Measurements from ENCODE around the gene PIP5KL1.
A peak's percentile ranks its signal among the peaks of the same experiment; 100 is the strongest.

PIP5KL1 gene

GRCh38 chr9:127968042-127968441 is 37.5 kb upstream of the PIP5KL1 start:
- DNase-seq (ENCODE audit: low read depth) = no peak

- no peak for DNase-seq (ENCODE audit: low read depth)
Observed at GRCh38 chr9:127967151-127967809, 36.7 kb upstream of the PIP5KL1 start.

- DNase-seq (ENCODE audit: low read depth) = no peak
Observed at GRCh38 chr9:127966416-127967150, 36.0 kb upstream of the PIP5KL1 start.

- no peak for DNase-seq (ENCODE audit: low read depth)
Observed at GRCh38 chr9:127965953-127966352, 35.4 kb upstream of the PIP5KL1 start.

GRCh38 chr9:127963359-127964064 is 32.9 kb upstream of the PIP5KL1 start:
- DNase-seq (ENCODE audit: low read depth) = no peak

DNA sequence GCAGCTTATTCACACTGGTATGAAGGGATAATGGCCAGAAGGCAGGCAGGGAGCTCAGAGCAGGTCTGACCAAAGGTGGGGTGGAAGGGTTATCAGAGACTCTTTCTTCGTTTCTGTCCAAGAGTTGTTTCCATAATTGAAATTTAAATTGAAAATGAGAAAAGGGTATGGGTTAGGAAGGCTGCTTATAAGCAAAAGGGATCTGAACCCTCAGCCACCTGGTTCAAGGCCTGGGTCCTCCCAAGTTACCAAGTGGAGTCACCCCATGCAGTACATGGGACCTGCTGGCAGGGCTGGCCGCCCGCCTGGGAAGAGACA is 32.4 kb upstream of the PIP5KL1 start:
- no peak for DNase-seq (ENCODE audit: low read depth)

DNA sequence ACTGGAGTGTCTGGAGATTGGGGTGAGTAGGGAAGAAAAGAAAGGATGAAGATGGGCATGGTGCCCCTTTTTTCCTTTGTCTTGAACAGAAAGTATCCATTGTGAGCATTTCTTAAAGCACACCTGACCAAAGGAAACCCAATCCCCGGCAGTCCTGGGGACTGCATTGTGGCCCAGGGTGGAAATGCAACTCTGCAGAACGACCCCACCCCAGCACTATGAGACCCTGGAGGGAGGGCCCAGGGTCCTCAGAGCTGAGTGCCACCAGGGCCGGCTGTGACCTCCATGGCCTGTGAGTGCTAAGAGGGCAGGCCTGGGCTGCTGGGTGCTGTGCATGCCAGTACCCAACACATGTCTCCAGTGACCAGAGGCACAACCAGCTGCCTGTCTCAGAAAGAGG is 31.7 kb upstream of the PIP5KL1 start:
- no peak for DNase-seq (ENCODE audit: low read depth)

- DNase-seq (ENCODE audit: low read depth) = no peak
Observed at GRCh38 chr9:127961613-127962155, 31.1 kb upstream of the PIP5KL1 start.

- DNase-seq (ENCODE audit: low read depth) = no peak
Observed at GRCh38 chr9:127961155-127961490, 30.5 kb upstream of the PIP5KL1 start.

- DNase-seq (ENCODE audit: low read depth) = no peak
Observed at GRCh38 chr9:127960410-127961154, 30.0 kb upstream of the PIP5KL1 start.

DNA sequence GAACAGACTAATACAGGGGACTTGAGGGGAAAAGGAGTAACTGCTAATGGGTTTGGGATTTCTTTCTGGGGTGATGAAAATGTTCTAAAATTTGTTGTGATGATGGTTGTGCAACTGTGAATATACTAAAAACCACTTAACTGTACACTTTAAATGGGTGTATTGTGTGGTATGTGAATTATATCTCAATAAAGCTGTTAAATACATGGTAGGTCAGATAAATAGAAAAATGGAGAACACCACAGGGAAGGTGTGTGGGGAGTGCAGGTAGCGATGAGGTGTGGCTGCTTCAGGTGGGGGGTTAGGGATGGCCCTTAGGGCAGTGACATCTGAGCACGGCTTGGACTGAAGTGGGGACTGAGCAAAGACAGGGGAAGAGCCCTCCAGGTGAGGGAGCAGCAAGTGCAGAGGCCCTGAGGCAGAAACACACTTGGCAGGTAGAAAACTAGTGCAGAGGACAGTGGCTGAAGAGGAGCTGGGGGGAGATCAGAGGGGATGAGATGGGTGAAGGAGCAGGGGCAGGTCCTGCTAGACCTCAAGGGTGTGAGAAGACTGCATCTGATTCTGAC is 29.3 kb upstream of the PIP5KL1 start:
- DNase-seq (ENCODE audit: low read depth) = no peak

GRCh38 chr9:127959398-127959797 is 28.8 kb upstream of the PIP5KL1 start:
- no peak for DNase-seq (ENCODE audit: low read depth)

DNA sequence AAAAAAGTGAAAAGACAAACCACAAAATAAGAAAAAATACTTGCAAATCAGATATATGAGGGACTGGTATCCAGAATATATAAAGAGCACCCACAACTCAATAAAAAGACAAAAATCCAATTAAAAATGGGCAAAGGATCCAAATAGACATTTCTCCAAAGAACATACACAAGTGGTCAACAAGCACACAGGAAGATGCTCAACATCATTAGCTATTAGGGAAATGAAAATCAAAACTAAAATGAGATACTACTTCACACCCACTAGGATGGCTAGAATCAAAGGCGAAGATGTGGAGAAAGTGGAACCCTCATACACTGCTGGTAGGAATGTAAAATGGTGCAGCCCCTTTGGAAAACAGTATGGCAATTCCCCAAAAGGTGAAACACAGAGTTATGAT is 28.2 kb upstream of the PIP5KL1 start:
- no peak for DNase-seq (ENCODE audit: low read depth)

DNA sequence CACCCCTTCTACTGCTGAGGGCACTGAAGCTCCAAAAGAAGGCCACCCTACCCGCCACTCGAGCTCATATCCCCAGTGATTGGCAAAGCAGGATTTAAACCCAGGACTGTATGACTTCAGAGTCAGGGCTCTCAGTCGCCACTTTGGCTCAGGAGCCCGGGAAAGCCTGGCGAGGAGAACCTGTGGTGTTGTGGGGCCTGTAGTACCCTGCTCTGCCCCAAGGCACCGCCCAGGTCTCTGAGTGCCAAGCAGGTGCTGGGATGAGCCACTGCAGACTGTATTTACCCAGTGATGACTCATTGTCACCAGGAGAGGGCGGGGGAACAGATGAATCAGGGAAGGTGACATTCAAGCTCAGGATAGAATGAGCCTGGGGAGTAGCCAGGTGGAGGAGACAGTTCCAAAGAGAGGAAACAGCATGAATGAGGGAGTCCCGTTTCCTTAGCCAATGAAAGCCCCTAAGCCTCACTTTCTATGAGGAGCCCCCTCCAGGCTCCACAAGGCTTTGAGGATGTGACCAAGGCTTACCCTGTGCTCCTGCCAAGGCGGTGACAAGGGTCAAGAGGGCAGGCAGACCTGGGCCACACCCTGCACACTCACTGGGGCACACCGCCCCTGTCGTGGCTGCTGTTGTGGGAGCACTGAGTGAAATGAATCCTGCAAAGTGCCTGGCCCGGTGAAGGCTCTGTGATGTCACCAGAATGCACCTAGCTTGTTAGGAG is 24.9 kb upstream of the PIP5KL1 start:
- DNase-seq (ENCODE audit: low read depth) = peak; percentile 67

GRCh38 chr9:127954831-127955293 is 24.3 kb upstream of the PIP5KL1 start:
- DNase-seq (ENCODE audit: low read depth) = no peak

- DNase-seq (ENCODE audit: low read depth) = no peak
Observed at GRCh38 chr9:127953768-127954505, 23.4 kb upstream of the PIP5KL1 start.

DNA sequence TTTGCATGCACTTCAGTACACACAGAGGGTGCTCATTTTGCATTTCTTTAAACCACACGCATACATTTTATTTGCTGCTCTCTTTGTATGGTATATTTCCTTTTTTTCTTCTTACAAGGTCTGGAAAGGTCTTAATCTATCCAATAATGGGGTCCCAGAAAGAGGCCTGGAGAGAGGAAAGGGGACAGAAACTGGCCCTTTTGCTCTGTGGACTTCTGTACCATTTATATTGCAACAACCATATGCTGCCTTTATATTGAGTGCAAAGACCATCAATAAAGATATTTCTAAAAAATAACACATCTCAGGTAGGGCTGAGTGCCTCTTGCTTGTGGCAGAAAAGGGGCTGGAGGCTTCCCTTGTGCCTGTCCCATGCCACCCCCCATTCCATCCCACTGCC is 22.6 kb upstream of the PIP5KL1 start:
- DNase-seq (ENCODE audit: low read depth) = no peak

- DNase-seq (ENCODE audit: low read depth) = no peak
Observed at GRCh38 chr9:127950513-127951289, 20.1 kb upstream of the PIP5KL1 start.

DNA sequence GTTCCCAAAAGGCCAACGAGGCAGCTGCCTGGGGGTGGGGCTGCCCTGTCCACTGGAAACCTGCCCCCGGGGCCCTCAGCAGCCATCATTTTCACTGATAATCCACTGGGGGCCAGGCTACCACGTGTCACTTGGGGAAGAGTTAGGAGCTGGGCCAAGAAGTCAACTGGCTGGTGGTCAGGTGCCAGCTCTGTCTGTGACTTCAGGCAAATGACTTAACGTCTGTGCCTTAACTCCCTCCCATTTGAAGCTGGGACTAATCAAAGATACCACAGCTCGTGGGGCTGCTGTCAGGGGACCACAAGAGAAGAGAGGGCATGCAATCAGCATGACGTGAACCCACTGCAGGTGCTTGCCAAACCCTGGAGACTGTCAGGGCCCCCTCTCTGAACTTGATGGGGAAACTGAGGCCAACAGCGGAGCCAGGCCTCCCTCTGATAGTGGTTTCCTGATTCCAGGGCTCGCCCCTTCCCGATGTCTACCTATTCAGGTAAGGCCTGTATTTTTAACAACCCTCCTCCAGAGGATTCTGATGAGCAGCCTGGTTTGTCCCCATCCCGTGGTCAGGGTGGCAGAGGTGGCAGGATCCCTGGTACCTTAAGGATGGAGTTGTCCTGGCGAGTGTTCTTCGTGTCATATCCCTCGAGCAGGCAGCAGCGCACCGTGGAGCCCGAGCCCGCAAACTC is 19.4 kb upstream of the PIP5KL1 start:
- no peak for DNase-seq (ENCODE audit: low read depth)
